WTC11 (cell line): ENCODE measurements around the gene NR3C2.

Source experiments
- ELF4 ChIP-seq: sonication (generic); formaldehyde crosslinking; IDR thresholded peaks from 2 replicates; pipeline ENCODE4 v1.8.1; 2022; ENCODE audit warnings: low read depth, mild to moderate bottlenecking, moderate library complexity, missing genetic modification reagents
- SP1 ChIP-seq: sonication (generic); formaldehyde crosslinking; conservative IDR thresholded peaks from 2 replicates; pipeline ENCODE4 v1.8.1; 2022; ENCODE audit warnings: missing genetic modification reagents
- ZNF121 ChIP-seq: sonication (generic); formaldehyde crosslinking; IDR thresholded peaks from 2 replicates; pipeline ENCODE4 v1.8.0; 2023; ENCODE audit warnings: missing genetic modification reagents
- ZNF263 ChIP-seq: sonication (generic); formaldehyde crosslinking; IDR thresholded peaks from 2 replicates; pipeline ENCODE4 v1.8.1; 2022; ENCODE audit warnings: low read depth, mild to moderate bottlenecking, moderate library complexity, missing genetic modification reagents
- TF ChIP-seq, protein P1 (sequence below): sonication (generic); formaldehyde crosslinking; IDR thresholded peaks from 2 replicates; pipeline ENCODE4 v1.8.1; 2022; ENCODE audit warnings: low read depth, mild to moderate bottlenecking, moderate library complexity, missing genetic modification reagents, borderline replicate concordance
- TF ChIP-seq, protein P2 (sequence below): sonication (generic); formaldehyde crosslinking; IDR thresholded peaks from 2 replicates; pipeline ENCODE4 v1.8.1; 2023; ENCODE audit warnings: mild to moderate bottlenecking, missing genetic modification reagents, moderate library complexity
- TF ChIP-seq, protein P3 (sequence below): fragments of 200-600 bp; IDR thresholded peaks from 2 replicates; pipeline ENCODE4 v1.8.0; 2022; ENCODE audit warnings: antibody characterized with exemption

DNA sequence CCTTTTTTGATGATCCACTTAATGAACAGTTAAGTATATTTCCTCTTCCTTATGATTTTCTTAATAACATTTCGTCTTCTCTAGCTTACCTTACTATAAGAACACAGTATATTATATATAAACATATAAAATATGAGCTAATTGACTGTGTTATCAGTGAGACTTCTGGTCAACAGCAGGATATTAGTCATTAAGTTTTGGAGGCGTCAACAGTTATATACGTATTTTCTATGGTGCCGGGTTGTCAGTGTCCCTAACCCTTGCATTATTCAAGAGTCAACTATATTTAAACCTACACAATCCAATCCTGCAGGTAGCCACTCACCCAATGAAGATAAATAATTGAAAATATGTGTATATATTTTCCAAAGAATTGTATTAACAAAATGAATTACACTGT, 88.0 kb downstream of the NR3C2 start:
- TF ChIP-seq ELF4 (CRISPR knock-in tag) = no peak
- TF ChIP-seq, protein P1, sequence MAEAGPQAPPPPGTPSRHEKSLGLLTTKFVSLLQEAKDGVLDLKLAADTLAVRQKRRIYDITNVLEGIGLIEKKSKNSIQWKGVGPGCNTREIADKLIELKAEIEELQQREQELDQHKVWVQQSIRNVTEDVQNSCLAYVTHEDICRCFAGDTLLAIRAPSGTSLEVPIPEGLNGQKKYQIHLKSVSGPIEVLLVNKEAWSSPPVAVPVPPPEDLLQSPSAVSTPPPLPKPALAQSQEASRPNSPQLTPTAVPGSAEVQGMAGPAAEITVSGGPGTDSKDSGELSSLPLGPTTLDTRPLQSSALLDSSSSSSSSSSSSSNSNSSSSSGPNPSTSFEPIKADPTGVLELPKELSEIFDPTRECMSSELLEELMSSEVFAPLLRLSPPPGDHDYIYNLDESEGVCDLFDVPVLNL = no peak
- TF ChIP-seq, protein P2, sequence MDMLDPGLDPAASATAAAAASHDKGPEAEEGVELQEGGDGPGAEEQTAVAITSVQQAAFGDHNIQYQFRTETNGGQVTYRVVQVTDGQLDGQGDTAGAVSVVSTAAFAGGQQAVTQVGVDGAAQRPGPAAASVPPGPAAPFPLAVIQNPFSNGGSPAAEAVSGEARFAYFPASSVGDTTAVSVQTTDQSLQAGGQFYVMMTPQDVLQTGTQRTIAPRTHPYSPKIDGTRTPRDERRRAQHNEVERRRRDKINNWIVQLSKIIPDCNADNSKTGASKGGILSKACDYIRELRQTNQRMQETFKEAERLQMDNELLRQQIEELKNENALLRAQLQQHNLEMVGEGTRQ (CRISPR knock-in tag) = no peak
- TF ChIP-seq ZNF263 (CRISPR knock-in tag) = no peak
- TF ChIP-seq, protein P3, sequence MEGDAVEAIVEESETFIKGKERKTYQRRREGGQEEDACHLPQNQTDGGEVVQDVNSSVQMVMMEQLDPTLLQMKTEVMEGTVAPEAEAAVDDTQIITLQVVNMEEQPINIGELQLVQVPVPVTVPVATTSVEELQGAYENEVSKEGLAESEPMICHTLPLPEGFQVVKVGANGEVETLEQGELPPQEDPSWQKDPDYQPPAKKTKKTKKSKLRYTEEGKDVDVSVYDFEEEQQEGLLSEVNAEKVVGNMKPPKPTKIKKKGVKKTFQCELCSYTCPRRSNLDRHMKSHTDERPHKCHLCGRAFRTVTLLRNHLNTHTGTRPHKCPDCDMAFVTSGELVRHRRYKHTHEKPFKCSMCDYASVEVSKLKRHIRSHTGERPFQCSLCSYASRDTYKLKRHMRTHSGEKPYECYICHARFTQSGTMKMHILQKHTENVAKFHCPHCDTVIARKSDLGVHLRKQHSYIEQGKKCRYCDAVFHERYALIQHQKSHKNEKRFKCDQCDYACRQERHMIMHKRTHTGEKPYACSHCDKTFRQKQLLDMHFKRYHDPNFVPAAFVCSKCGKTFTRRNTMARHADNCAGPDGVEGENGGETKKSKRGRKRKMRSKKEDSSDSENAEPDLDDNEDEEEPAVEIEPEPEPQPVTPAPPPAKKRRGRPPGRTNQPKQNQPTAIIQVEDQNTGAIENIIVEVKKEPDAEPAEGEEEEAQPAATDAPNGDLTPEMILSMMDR = no peak
- TF ChIP-seq SP1 (CRISPR knock-in tag) = no peak
- TF ChIP-seq ZNF121 (CRISPR knock-in tag) = no peak
